IMR-90 (cell line): ENCODE results near the gene ALKBH5. TPM values are rescaled to one million over a fixed set of nuclear protein-coding genes. Genes with fewer than 3 reads are reported as not detected.

Experiments used
- ATAC-seq: fragments of 200-7000 bp; cut with Tn5 transposase; 2 replicates; pipeline ENCODE4 v1.9.1; 2020; ENCODE audit warnings: low read depth, mild to moderate bottlenecking, moderate library complexity
- BruUV-seq: library from RNA; stranded (reverse); fragments of 400-500 nt; replicated peaks from 2 replicates; lab custom pipeline; 2021; lab: Mats Ljungman, UMichigan
- CTCF ChIA-PET: fragments of 300-600 bp; formaldehyde crosslinking; extraction: SDS; loops from one replicate; lab custom pipeline; 2021; ENCODE audit warnings: antibody characterized with exemption; lab: Yijun Ruan, JAX
- POLR2A ChIA-PET: fragments of 300-600 bp; sonication (Branson Sonifier 250); formaldehyde crosslinking; loops from one replicate; lab custom pipeline; 2022; ENCODE audit warnings: antibody characterized with exemption; ENCODE audit not compliant: unreplicated experiment; lab: Charles Lee
- DNase-seq: peaks from one replicate; pipeline ENCODE4 v3.0.0; 2013
- H2AFZ ChIP-seq: replicated peaks from 2 replicates; pipeline ENCODE3; 2013; ENCODE audit warnings: low read length, mild to moderate bottlenecking; ENCODE audit not compliant: poor library complexity
- H2AK5ac ChIP-seq: 2 replicates; pipeline ENCODE4 v1.6.1; 2013; ENCODE audit warnings: low read depth, low read length, inconsistent platforms
- H2AK9ac ChIP-seq: replicated peaks from 2 replicates; pipeline ENCODE3; 2013; ENCODE audit warnings: mild to moderate bottlenecking, low read depth, low read length, moderate library complexity; ENCODE audit not compliant: poor library complexity
- H2BK120ac ChIP-seq: 2 replicates; pipeline ENCODE4 v1.6.1; 2013; ENCODE audit warnings: low read depth, low read length, inconsistent platforms
- H2BK15ac ChIP-seq: 3 replicates; pipeline ENCODE4 v1.6.1; 2013; ENCODE audit warnings: low read depth, low read length, inconsistent platforms
- H2BK20ac ChIP-seq: 2 replicates; pipeline ENCODE4 v1.6.1; 2013; ENCODE audit warnings: low read depth, mild to moderate bottlenecking, inconsistent platforms, low read length, moderate library complexity
- H2BK5ac ChIP-seq: 2 replicates; pipeline ENCODE4 v1.6.1; 2013; ENCODE audit warnings: mild to moderate bottlenecking, low read depth, low read length, inconsistent platforms; ENCODE audit not compliant: poor library complexity, severe bottlenecking
- H3K14ac ChIP-seq: replicated peaks from 2 replicates; pipeline ENCODE4 v1.6.1; 2013; ENCODE audit warnings: low read depth, low read length, inconsistent platforms
- H3K18ac ChIP-seq: 2 replicates; pipeline ENCODE4 v1.6.1; 2013; ENCODE audit warnings: low read depth, low read length, control low read depth
- H3K23ac ChIP-seq: 2 replicates; pipeline ENCODE4 v1.6.1; 2013; ENCODE audit warnings: low read depth, low read length, inconsistent platforms
- H3K27ac ChIP-seq: 2 replicates; pipeline ENCODE4 v1.5.1; 2013; ENCODE audit warnings: mild to moderate bottlenecking, control low read depth, low read length; ENCODE audit not compliant: insufficient read depth
- H3K27me3 ChIP-seq: 2 replicates; pipeline ENCODE4 v1.6.1; 2013; ENCODE audit warnings: low read length; ENCODE audit not compliant: control insufficient read depth, insufficient read depth
- H3K36me3 ChIP-seq: 2 replicates; pipeline ENCODE4 v1.6.1; 2013; ENCODE audit warnings: low read length, mixed read lengths; ENCODE audit not compliant: control insufficient read depth, insufficient read depth
- H3K4ac ChIP-seq: 2 replicates; pipeline ENCODE4 v1.6.1; 2013; ENCODE audit warnings: low read depth, low read length, inconsistent platforms
- H3K4me1 ChIP-seq: 2 replicates; pipeline ENCODE4 v1.6.1; 2013; ENCODE audit warnings: low read length, mixed read lengths; ENCODE audit not compliant: control insufficient read depth, insufficient read depth
- H3K4me2 ChIP-seq: 2 replicates; pipeline ENCODE4 v1.6.1; 2013; ENCODE audit warnings: low read depth, mild to moderate bottlenecking, control low read depth, low read length, moderate library complexity
- H3K4me3 ChIP-seq: 2 replicates; pipeline ENCODE4 v1.5.1; 2013; ENCODE audit warnings: low read depth, mild to moderate bottlenecking, control low read depth, low read length, moderate library complexity; ENCODE audit not compliant: insufficient read depth
- H3K56ac ChIP-seq: 2 replicates; pipeline ENCODE4 v1.6.1; 2013; ENCODE audit warnings: low read length, inconsistent platforms; ENCODE audit not compliant: insufficient read depth; ENCODE audit errors: extremely low read depth
- H3K79me1 ChIP-seq, 2 experiments: 2 replicates each; pipeline ENCODE4 v1.6.1; 2013; ENCODE audit warnings: low read length in 2 of 2, inconsistent platforms in 1 of 2, low read depth in 1 of 2
- H3K9ac ChIP-seq: 2 replicates; pipeline ENCODE4 v1.6.1; 2013; ENCODE audit warnings: low read depth, low read length, control low read depth
- H3K9me1 ChIP-seq: 2 replicates; pipeline ENCODE4 v1.6.1; 2013; ENCODE audit warnings: low read length, inconsistent platforms; ENCODE audit not compliant: insufficient read depth
- H3K9me3 ChIP-seq: 2 replicates; pipeline ENCODE4 v1.6.1; 2013; ENCODE audit warnings: low read length; ENCODE audit not compliant: control insufficient read depth, insufficient read depth
- H4K20me1 ChIP-seq: 2 replicates; pipeline ENCODE4 v1.6.1; 2013; ENCODE audit warnings: low read length, inconsistent platforms; ENCODE audit not compliant: insufficient read depth
- H4K5ac ChIP-seq: 2 replicates; pipeline ENCODE4 v1.6.1; 2013; ENCODE audit warnings: mild to moderate bottlenecking, low read depth, low read length, control low read depth
- H4K8ac ChIP-seq, 2 experiments: 2 replicates each; pipeline ENCODE4 v1.6.1; 2013; ENCODE audit warnings: low read depth in 2 of 2, low read length in 2 of 2, control low read depth in 1 of 2, inconsistent platforms in 1 of 2
- H4K91ac ChIP-seq: 2 replicates; pipeline ENCODE4 v1.6.1; 2013; ENCODE audit warnings: low read depth, low read length, inconsistent platforms; ENCODE audit not compliant: insufficient read depth
- BHLHE40 ChIP-seq: fragments of 150-350 bp; IDR thresholded peaks from 2 replicates; pipeline ENCODE4 v1.6.1; 2016; ENCODE audit warnings: mild to moderate bottlenecking, low read depth, low read length
- CHD1 ChIP-seq: IDR thresholded peaks from 2 replicates; pipeline ENCODE4 v1.6.1; 2012; ENCODE audit warnings: low read depth, low read length, improper control_type of control experiment
- FOS ChIP-seq: fragments of 150-350 bp; IDR thresholded peaks from 2 replicates; pipeline ENCODE4 v1.6.1; 2016; ENCODE audit warnings: low read depth, low read length
- MAFK ChIP-seq: IDR thresholded peaks from 2 replicates; pipeline ENCODE4 v1.6.1; 2012; ENCODE audit warnings: low read depth, low read length, improper control_type of control experiment
- RAD21 ChIP-seq: IDR thresholded peaks from 2 replicates; pipeline ENCODE4 v1.6.1; 2012; ENCODE audit warnings: low read length, improper control_type of control experiment
- RCOR1 ChIP-seq: IDR thresholded peaks from 2 replicates; pipeline ENCODE4 v1.6.1; 2012; ENCODE audit warnings: mild to moderate bottlenecking, low read length, improper control_type of control experiment; ENCODE audit not compliant: insufficient replicate concordance
- RFX5 ChIP-seq: IDR thresholded peaks from 2 replicates; pipeline ENCODE4 v1.8.0; 2012; ENCODE audit warnings: low read depth, mild to moderate bottlenecking, low read length, moderate library complexity
- WGBS, 2 experiments: methylation state at CpG; one replicate each; pipeline versions ENCODE4 v1.1.5 to v1.1.7; 2013; ENCODE audit warnings: missing lambda C conversion rate in 2 of 2; ENCODE audit not compliant: insufficient read length in 1 of 2; ENCODE audit errors: extremely low coverage in 2 of 2; 5-methylcytosine and 5-hydroxymethylcytosine counted together
- dilution Hi-C: fragments of 300-500 bp; cut with HindIII; formaldehyde crosslinking; loops from one replicate; pipeline ENCODE4 v1.14.3; 2018; ENCODE audit warnings: low sequenced_read_pairs; ENCODE audit not compliant: unreplicated experiment
- in situ Hi-C: fragments of 300-500 bp; cut with MboI; formaldehyde crosslinking; loops from 3 replicates; pipeline ENCODE4 v1.14.3; 2019; ENCODE audit warnings: low sequenced_read_pairs, inconsistent platforms, mixed read lengths
- intact Hi-C: fragments of 100-400 bp; cut with micrococcal nuclease; formaldehyde crosslinking; loops from 2 replicates; pipeline ENCODE4 v1.10.0; 2022
- polyA plus RNA-seq, 3 experiments: library from polyadenylated mRNA; depleted of rRNA; stranded (reverse); fragments of >200 nt; gene quantifications; 2 replicates each; pipeline ENCODE4 v1.2.3, GENCODE V29; 2012; ENCODE audit warnings: low replicate concordance in 1 of 3
- total RNA-seq: library from RNA; depleted of rRNA; stranded (reverse); fragments of >200 nt; gene quantifications from 2 replicates; pipeline ENCODE4 v1.2.3, GENCODE V29; 2012

Gene ALKBH5
- total and polyA plus RNA-seq, 2 of the 4 experiments (the other 2 are of a cell fraction): 57.6 to 79.6 TPM

DNA sequence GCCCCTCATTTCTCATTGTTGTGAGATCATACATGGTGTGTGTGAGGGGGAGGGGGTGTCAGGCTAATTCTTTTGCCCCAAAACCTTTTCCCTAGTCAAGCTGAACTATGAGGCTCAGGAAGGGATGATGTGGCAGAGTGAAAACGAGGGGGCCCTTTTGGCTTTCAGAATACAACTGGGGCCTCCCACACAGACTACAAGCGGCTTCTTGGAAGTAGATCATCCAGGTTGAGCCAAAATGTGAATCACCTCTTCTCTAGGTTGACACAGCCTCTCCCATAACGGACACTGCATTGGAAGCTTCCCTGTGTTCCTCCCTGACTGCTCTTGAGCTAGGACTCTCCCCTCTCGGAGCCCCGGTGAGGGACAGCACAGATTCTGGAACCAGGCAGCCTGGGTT, 2.3 kb upstream of the ALKBH5 start:
- Histone ChIP-seq H3K4me3 (no peak overlapping the region), H4K91ac (no peak overlapping the region), H3K14ac (no peak overlapping the region), H3K36me3 (peaks cover 3% of the 10 kb centered on the region; the same call in 1 of the 2 replicates), H2BK5ac (no peak overlapping the region), H2AK9ac (no peak overlapping the region), H3K27me3 (no peaks in the 10 kb centered on the region), H3K4me1 (peaks cover 17% of the 10 kb centered on the region), H3K56ac (no peak overlapping the region), H2AK5ac (peak overlapping the region; percentile 56), H2BK120ac (no peak overlapping the region), H3K27ac (no peak overlapping the region), H2AFZ (no peak overlapping the region), H3K4ac (no peak overlapping the region), H3K18ac (no peak overlapping the region), H3K79me1 (peaks cover 7 to 26% of the 10 kb centered on the region in 2 experiments; a peak in 3 of 4 replicates), H3K9me3 (no peaks in the 10 kb centered on the region), H3K4me2 (no peak overlapping the region), H3K9me1 (peaks cover 23% of the 10 kb centered on the region), H2BK20ac (no peak overlapping the region), H4K20me1 (peaks cover 23% of the 10 kb centered on the region), H4K5ac (peak overlapping the region; percentile 24; the same call in 1 of the 2 replicates), H2BK15ac (no peak overlapping the region), H4K8ac (peak overlapping the region; percentile 59 to 99; a peak in 2 of 4 replicates), H3K9ac (no peak overlapping the region), H3K23ac (no peak overlapping the region)
- in situ Hi-C loops: no loop called here
- no peak for TF ChIP-seq RAD21
- no peak for TF ChIP-seq RFX5
- TF ChIP-seq BHLHE40: no peak
- TF ChIP-seq MAFK: no peak
- TF ChIP-seq RCOR1: no peak
- no peak for TF ChIP-seq FOS
- no peak for TF ChIP-seq CHD1
- CTCF ChIA-PET: no interaction called here
- POLR2A ChIA-PET: no interaction called here
- peak; percentile 29 for DNase-seq
- dilution Hi-C loops: no loop called here
- BruUV-seq: no TSS peak
- intact Hi-C loops: loop anchor here (5.0 kb wide), 1 partner anchor 84 kb away; no protein-coding TSS in a partner anchor
- no peak for ATAC-seq
- no CpG with 5 or more reads among the region's 5 CpGs for WGBS, 2 experiments
